ENCODE results near the gene RAPGEF1. TPM values are rescaled to one million over a fixed set of nuclear protein-coding genes. Genes with fewer than 3 reads are reported as not detected.

Gene RAPGEF1
- total and polyA plus RNA-seq, 4 donors: 17.5 to 93.2 (median 54.7) TPM

DNA sequence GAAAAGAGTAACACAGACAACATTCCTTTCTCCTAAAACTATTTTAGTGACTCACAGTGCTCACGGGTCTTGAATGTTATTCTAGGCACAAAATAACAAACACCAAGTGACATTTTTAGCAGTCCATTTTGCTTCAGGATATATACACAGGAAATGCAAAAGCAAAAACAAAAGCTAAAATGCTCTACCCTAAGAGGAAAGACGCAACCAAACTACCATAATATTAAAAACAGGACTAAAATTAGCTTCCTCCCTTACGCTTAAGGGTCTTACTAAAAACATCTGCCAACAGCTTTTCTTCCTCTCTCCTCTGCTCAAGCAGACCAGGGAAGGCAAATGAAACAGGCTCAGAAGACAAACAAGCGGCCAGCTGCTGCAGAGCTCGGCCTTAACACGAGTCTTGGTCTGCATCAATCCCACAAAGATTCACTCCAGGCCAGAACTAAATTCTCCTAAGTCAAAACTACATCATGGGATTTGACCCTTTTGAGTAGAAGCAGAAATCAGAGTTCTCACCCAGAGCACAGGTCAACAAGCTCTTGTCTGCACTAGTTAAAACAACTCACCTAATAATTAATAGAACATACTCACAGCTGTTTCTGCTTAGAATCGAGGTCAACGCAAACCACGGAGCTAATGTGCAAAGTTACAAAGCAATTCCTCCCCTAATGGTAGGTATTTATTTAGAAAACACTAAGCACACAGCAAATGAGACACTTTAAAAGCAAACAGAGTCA, 62.3 kb downstream of the RAPGEF1 start:
- no peak overlapping the region for H3K4me3 ChIP-seq (ENCODE audit: low read length in 2 of 2)
- H3K4me1 ChIP-seq (ENCODE audit: control insufficient read depth in 1 of 2, insufficient read depth in 2 of 2, low read length in 2 of 2): peaks cover 1 to 12% of the 10 kb centered on the region in 2 donors
- H3K9me3 ChIP-seq (ENCODE audit: control insufficient read depth, low read length): no peaks in the 10 kb centered on the region
- H3K36me3 ChIP-seq (ENCODE audit: control insufficient read depth in 1 of 2, insufficient read depth in 2 of 2, low read length in 1 of 2): no peaks in the 10 kb centered on the region
- peak overlapping the region; percentile 97 to 98 for H3K27ac ChIP-seq (ENCODE audit: low read depth in 1 of 2, low read length in 2 of 2)
- no peaks in the 10 kb centered on the region for H3K27me3 ChIP-seq (ENCODE audit: control insufficient read depth in 1 of 2, insufficient read depth in 2 of 2, low read length in 1 of 2)
- intact Hi-C loops (cut with DNase I): loop anchor here (5.0 kb wide), 5 partner anchors 35 to 70 kb away; no protein-coding TSS in a partner anchor
- WGBS, 2 donors: 7 to 8% methylated on average over 9 of the region's 9 CpGs
- DNase-seq (no peak), ATAC-seq (ENCODE audit: low FRiP score) (peak; percentile 63)

DNA sequence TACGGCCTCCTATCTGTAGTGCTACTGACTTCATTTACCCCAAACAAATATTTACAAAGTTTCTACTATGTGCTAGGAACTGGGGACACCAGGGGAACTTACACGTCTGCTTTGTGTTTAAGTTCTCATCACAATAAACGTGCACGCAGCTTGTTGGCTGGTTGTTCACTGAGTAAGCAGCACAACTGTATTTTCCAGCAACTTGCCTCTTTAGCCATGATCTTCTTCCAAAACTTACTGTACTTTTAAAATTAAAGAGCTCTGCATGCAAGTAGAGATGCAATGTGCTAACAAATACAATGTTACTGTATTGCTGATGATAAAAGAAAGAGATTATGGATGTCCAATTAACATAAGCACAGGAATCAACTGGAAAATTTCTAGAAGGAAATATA, 62.8 kb downstream of the RAPGEF1 start:
- Histone ChIP-seq H3K36me3 (ENCODE audit: control insufficient read depth in 1 of 2, insufficient read depth in 2 of 2, low read length in 1 of 2) (no peaks in the 10 kb centered on the region), H3K27ac (ENCODE audit: low read depth in 1 of 2, low read length in 2 of 2) (peak overlapping the region; percentile 76 to 96), H3K4me3 (ENCODE audit: low read length in 2 of 2) (no peak overlapping the region), H3K4me1 (ENCODE audit: control insufficient read depth in 1 of 2, insufficient read depth in 2 of 2, low read length in 2 of 2) (peaks cover 0 to 12% of the 10 kb centered on the region in 2 donors), H3K27me3 (ENCODE audit: control insufficient read depth in 1 of 2, insufficient read depth in 2 of 2, low read length in 1 of 2) (no peaks in the 10 kb centered on the region), H3K9me3 (ENCODE audit: control insufficient read depth, low read length) (no peaks in the 10 kb centered on the region)
- intact Hi-C loops (cut with DNase I): loop anchor here (5.0 kb wide), 5 partner anchors 35 to 70 kb away; no protein-coding TSS in a partner anchor
- 2 to 6% methylated on average over 4 of the region's 4 CpGs for WGBS, 2 donors
- DNase-seq (no peak), ATAC-seq (ENCODE audit: low FRiP score) (no peak)

DNA sequence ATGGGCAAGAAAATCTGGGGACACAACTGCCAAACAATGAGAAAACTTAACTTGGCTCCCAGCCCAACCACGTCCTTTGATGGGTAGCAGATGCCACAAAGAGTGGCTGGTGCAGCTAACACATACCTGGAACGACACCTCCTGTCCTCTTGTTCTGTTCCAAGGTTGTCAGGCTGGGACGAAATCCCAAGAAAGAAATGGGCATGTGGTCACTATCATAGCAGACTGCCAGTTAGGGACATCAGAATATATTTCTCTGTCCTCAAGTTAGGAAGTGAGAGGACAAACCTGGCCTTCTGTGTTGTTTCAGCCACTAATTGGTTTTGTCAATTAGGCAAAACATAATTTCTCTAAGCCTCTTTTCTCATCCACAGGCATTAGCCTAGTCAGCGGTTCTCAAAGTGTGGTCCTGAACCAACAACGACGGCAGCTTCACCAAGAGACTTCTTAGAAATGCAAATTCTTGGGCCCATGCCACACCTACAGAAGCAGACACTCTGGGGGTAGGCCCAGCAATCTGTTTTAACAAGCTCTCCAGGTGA, 63.4 kb downstream of the RAPGEF1 start:
- WGBS, 2 donors: 8 to 15% methylated on average over 6 of the region's 6 CpGs
- intact Hi-C loops (cut with DNase I): loop anchor here (5.0 kb wide), 5 partner anchors 34 to 69 kb away; no protein-coding TSS in a partner anchor
- no peaks in the 10 kb centered on the region for H3K9me3 ChIP-seq (ENCODE audit: control insufficient read depth, low read length)
- peaks cover 0 to 12% of the 10 kb centered on the region in 2 donors for H3K4me1 ChIP-seq (ENCODE audit: control insufficient read depth in 1 of 2, insufficient read depth in 2 of 2, low read length in 2 of 2)
- DNase-seq (no peak), ATAC-seq (ENCODE audit: low FRiP score) (no peak)
- H3K36me3 ChIP-seq (ENCODE audit: control insufficient read depth in 1 of 2, insufficient read depth in 2 of 2, low read length in 1 of 2): no peaks in the 10 kb centered on the region
- peak overlapping the region; percentile 76 to 96 for H3K27ac ChIP-seq (ENCODE audit: low read depth in 1 of 2, low read length in 2 of 2)
- no peaks in the 10 kb centered on the region for H3K27me3 ChIP-seq (ENCODE audit: control insufficient read depth in 1 of 2, insufficient read depth in 2 of 2, low read length in 1 of 2)
- H3K4me3 ChIP-seq (ENCODE audit: low read length in 2 of 2): no peak overlapping the region

DNA sequence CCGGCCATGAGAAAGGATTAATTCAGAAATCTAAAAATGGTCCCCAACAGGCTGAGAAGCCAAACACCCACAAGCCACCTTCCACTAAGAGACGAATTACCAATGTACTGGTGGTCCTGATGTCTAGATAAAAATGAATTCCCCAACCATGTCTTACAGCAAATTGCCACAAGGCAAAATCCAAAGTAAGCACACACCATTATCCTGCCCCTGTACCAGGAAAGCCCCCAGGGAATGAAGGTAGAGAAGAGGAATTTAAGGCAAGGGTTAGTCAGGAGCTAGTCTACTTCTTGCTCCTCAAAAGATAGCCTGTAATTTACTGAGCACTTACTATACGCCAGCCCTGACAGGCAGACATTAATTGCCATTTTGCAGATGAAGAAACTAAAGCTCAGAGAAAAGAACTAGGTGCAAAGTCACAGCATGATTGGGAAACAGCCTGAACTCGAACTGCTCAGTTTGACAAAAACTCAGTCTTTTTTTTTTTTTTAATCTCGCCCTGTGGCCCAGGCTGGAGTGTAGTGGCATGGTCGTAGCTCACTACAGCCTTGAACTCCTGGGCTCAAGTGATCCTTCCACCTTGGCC, 64.3 kb downstream of the RAPGEF1 start:
- DNase-seq (no peak), ATAC-seq (ENCODE audit: low FRiP score) (no peak)
- intact Hi-C loops (cut with DNase I): loop anchor here (5.0 kb wide), 5 partner anchors 33 to 68 kb away; no protein-coding TSS in a partner anchor
- H3K9me3 ChIP-seq (ENCODE audit: control insufficient read depth, low read length): no peaks in the 10 kb centered on the region
- 55 to 59% methylated on average over 6 of the region's 6 CpGs for WGBS, 2 donors
- peak overlapping the region; percentile 76 to 96 for H3K27ac ChIP-seq (ENCODE audit: low read depth in 1 of 2, low read length in 2 of 2)
- no peaks in the 10 kb centered on the region for H3K27me3 ChIP-seq (ENCODE audit: control insufficient read depth in 1 of 2, insufficient read depth in 2 of 2, low read length in 1 of 2)
- no peak overlapping the region for H3K4me3 ChIP-seq (ENCODE audit: low read length in 2 of 2)
- H3K36me3 ChIP-seq (ENCODE audit: control insufficient read depth in 1 of 2, insufficient read depth in 2 of 2, low read length in 1 of 2): no peaks in the 10 kb centered on the region
- peaks cover 0 to 12% of the 10 kb centered on the region in 2 donors for H3K4me1 ChIP-seq (ENCODE audit: control insufficient read depth in 1 of 2, insufficient read depth in 2 of 2, low read length in 2 of 2)

DNA sequence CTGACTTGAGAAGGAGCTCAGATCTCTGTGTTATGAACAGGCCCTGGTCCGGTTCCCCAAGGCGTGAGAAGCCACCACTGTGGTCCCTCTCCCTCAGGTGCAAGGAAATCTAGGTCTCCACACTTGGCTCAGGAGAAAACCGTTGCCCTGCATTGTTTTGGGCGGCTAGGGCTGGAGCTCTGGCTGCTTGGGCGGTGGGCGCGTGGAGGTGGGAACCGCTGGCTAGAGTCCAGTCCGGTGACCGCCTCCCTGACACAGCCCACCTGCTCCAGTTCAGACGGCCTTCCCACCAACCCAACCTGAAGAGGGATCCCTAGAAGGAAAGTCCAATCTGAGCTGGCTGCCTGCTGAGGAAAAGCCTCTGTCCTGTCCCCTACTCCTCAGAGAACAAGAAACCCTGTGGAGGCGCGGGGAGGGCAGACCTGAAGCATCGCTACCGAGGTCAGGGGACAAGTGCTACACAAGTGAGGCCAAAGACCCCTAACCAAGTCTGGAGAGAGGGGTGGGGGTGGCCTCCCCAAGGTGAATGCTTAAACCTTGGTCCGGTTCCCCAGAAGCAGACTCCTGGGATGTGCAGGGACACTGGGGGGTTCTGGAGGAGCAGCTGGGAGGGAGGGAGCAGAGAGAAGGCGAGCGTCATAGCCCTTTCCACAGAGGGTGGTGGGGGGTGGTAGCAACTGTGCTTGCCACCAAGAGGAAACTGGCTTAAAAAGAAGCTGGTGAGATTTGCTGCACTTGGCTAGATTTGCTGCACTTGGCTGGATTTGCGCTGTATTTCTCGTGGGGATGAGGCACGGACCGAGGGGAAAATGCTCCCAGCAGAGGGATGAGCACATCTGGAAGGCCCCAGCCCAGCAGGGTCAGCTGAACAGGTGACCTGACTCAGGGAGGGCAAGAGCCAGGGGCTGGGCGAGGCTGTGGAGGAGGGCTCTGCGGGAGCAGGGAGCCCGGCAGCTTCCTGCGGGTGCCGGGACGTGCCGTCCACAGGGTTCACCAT, 65.2 kb downstream of the RAPGEF1 start:
- DNase-seq (no peak), ATAC-seq (ENCODE audit: low FRiP score) (no peak)
- intact Hi-C loops (cut with DNase I): loop anchor here (5.0 kb wide), 5 partner anchors 32 to 67 kb away; no protein-coding TSS in a partner anchor
- H3K27ac ChIP-seq (ENCODE audit: low read depth in 1 of 2, low read length in 2 of 2): peak overlapping the region; percentile 76 to 96
- H3K9me3 ChIP-seq (ENCODE audit: control insufficient read depth, low read length): no peaks in the 10 kb centered on the region
- H3K4me3 ChIP-seq (ENCODE audit: low read length in 2 of 2): no peak overlapping the region
- H3K4me1 ChIP-seq (ENCODE audit: control insufficient read depth in 1 of 2, insufficient read depth in 2 of 2, low read length in 2 of 2): peaks cover 3 to 10% of the 10 kb centered on the region in 2 donors
- 48 to 51% methylated on average over 29 of the region's 29 CpGs for WGBS, 2 donors
- no peaks in the 10 kb centered on the region for H3K27me3 ChIP-seq (ENCODE audit: control insufficient read depth in 1 of 2, insufficient read depth in 2 of 2, low read length in 1 of 2)
- no peaks in the 10 kb centered on the region for H3K36me3 ChIP-seq (ENCODE audit: control insufficient read depth in 1 of 2, insufficient read depth in 2 of 2, low read length in 1 of 2)

DNA sequence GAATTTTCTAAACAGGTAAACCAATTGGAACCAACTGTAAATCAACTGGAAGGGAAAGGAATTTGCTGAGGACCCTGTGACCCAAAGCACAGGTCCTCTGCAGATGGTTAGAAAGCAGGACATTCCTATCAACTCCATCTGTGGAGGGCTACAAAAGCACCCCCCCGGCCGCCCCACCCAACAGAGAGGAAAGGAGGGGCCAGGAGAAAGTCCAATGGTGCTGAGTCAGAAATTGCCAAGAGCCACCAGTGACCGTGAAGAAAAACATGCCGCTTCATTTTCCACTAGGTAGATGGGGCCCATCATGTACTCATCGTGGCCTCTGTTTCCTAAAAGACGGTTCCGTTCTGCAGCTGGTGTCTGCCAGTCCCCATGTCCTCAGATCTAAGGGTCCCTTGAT, 66.3 kb downstream of the RAPGEF1 start:
- H3K27ac ChIP-seq (ENCODE audit: low read depth in 1 of 2, low read length in 2 of 2): peak overlapping the region; percentile 24 to 78
- intact Hi-C loops (cut with DNase I): no loop called here
- WGBS, 2 donors: 34 to 65% methylated on average over 7 of the region's 7 CpGs

DNA sequence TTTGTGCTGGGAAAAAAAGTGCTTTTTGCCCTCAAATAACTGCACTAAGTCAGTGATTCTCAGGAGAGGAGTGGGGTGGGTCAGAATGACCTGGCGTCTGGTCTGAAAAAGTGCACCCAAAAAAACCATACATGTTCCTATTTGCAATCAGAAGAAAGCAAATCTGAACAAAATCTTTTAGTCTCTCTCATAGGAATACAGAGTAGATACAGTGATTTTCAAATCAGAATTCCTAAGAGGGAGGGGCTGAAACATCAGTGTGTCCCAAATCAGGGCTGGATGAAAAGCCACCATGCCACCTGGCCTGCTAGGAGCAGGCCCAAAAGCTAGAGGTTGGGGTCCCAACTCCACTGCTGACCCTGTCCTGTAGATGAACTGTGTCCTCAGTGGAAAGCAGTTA, 66.8 kb downstream of the RAPGEF1 start:
- Histone ChIP-seq H3K27me3 (ENCODE audit: control insufficient read depth in 1 of 2, insufficient read depth in 2 of 2, low read length in 1 of 2) (no peaks in the 10 kb centered on the region), H3K27ac (ENCODE audit: low read depth in 1 of 2, low read length in 2 of 2) (peak overlapping the region; percentile 24 to 78), H3K4me3 (ENCODE audit: low read length in 2 of 2) (no peak overlapping the region), H3K4me1 (ENCODE audit: control insufficient read depth in 1 of 2, insufficient read depth in 2 of 2, low read length in 2 of 2) (peaks cover 4 to 8% of the 10 kb centered on the region in 2 donors), H3K9me3 (ENCODE audit: control insufficient read depth, low read length) (no peaks in the 10 kb centered on the region), H3K36me3 (ENCODE audit: control insufficient read depth in 1 of 2, insufficient read depth in 2 of 2, low read length in 1 of 2) (no peaks in the 10 kb centered on the region)
- ATAC-seq (ENCODE audit: low FRiP score) (no peak), DNase-seq (no peak)
- intact Hi-C loops (cut with DNase I): no loop called here
- WGBS, 2 donors: 87 to 97% methylated on average over 1 of the region's 1 CpG

More for the DNA sequence above, 66.3 kb downstream of the RAPGEF1 start:
- Histone ChIP-seq H3K36me3 (ENCODE audit: control insufficient read depth in 1 of 2, insufficient read depth in 2 of 2, low read length in 1 of 2) (no peaks in the 10 kb centered on the region), H3K27me3 (ENCODE audit: control insufficient read depth in 1 of 2, insufficient read depth in 2 of 2, low read length in 1 of 2) (no peaks in the 10 kb centered on the region), H3K4me1 (ENCODE audit: control insufficient read depth in 1 of 2, insufficient read depth in 2 of 2, low read length in 2 of 2) (peaks cover 4 to 8% of the 10 kb centered on the region in 2 donors), H3K9me3 (ENCODE audit: control insufficient read depth, low read length) (no peaks in the 10 kb centered on the region), H3K4me3 (ENCODE audit: low read length in 2 of 2) (no peak overlapping the region)
- ATAC-seq (ENCODE audit: low FRiP score) (no peak), DNase-seq (no peak)

DNA sequence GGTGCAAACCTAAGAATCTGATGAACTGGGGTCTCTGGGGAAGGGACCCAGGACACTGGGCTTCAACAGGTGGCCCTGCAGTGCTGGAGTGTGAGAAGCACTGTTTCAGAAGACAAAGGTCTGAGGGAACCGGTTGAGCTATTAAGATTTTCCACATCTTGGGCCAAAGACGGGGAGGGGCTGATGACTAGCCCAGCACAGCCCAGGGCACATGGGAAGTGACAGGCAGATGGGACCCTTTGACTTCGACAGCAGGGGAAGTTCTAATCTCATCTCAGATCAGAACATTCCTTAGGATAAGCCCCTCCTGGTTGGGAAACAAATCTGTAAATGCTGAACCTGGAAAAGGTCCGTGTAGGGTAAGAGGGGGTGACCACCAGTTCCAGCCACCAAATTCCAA, 67.4 kb downstream of the RAPGEF1 start:
- H3K4me1 ChIP-seq (ENCODE audit: control insufficient read depth in 1 of 2, insufficient read depth in 2 of 2, low read length in 2 of 2): peaks cover 5 to 8% of the 10 kb centered on the region in 2 donors
- WGBS, 2 donors: 47 to 50% methylated on average over 4 of the region's 4 CpGs
- DNase-seq (no peak), ATAC-seq (ENCODE audit: low FRiP score) (no peak)
- no peaks in the 10 kb centered on the region for H3K9me3 ChIP-seq (ENCODE audit: control insufficient read depth, low read length)
- H3K4me3 ChIP-seq (ENCODE audit: low read length in 2 of 2): no peak overlapping the region
- H3K27me3 ChIP-seq (ENCODE audit: control insufficient read depth in 1 of 2, insufficient read depth in 2 of 2, low read length in 1 of 2): no peaks in the 10 kb centered on the region
- no peaks in the 10 kb centered on the region for H3K36me3 ChIP-seq (ENCODE audit: control insufficient read depth in 1 of 2, insufficient read depth in 2 of 2, low read length in 1 of 2)
- intact Hi-C loops (cut with DNase I): no loop called here
- peak overlapping the region; percentile 24 to 58 for H3K27ac ChIP-seq (ENCODE audit: low read depth in 1 of 2, low read length in 2 of 2)
